Measurements from ENCODE around the gene SLC35C1. TPM values are rescaled to one million over a fixed set of nuclear protein-coding genes. Genes with fewer than 3 reads are reported as not detected.

Gene SLC35C1
- total and polyA plus RNA-seq, 2 of the 8 experiments (the other 6 are each of a cell fraction or from before 2014, with no cell fraction given) = 4.6 to 10.6 TPM

GRCh38 chr11:45756384-45757010 is 48.5 kb upstream of the SLC35C1 start:
- Histone ChIP-seq H4K20me1 (replicated peaks in 1 of 2; ENCODE audit: control insufficient read depth in 1 of 2, insufficient read depth in 2 of 2, low read length in 2 of 2) (no peaks in the 10 kb centered on the region), H2BK20ac (ENCODE audit: low read length) (0 out of 2 replicates have a peak overlapping the region, but pooled peaks have one; percentile 13), H3K4me1 (replicated peaks in 1 of 4; ENCODE audit: control insufficient read depth in 3 of 4, insufficient read depth in 4 of 4, low read length in 3 of 4) (peaks cover 0 to 6% (median under 1%) of the 10 kb centered on the region in 4 experiments; a peak in 5 of 7 replicates), H3K4me2 (ENCODE audit: insufficient read depth in 1 of 2, low read depth in 2 of 2, low read length in 2 of 2) (no peak overlapping the region), H2BK120ac (replicated peaks; ENCODE audit: low read depth, low read length) (no peak overlapping the region), H4K91ac (replicated peaks; ENCODE audit: insufficient read length, low read length) (no peak overlapping the region), H3K18ac (ENCODE audit: extremely low read depth, low read length) (no peak overlapping the region), H3K4me3 (ENCODE audit: extremely low read depth in 1 of 4, insufficient read depth in 2 of 4, low read depth in 3 of 4, low read length in 4 of 4) (no peak overlapping the region), H2BK5ac (ENCODE audit: low read depth, low read length) (no peak overlapping the region), H3K79me1 (ENCODE audit: low read depth, low read length) (no peaks in the 10 kb centered on the region), H3K79me2 (ENCODE audit: control insufficient read depth in 1 of 2, insufficient read depth in 2 of 2, low read length in 2 of 2) (no peaks in the 10 kb centered on the region), H4K5ac (ENCODE audit: insufficient read length, low read depth, low read length) (no peak overlapping the region), H3K23me2 (ENCODE audit: low read depth, low read length) (no peaks in the 10 kb centered on the region), H3K27ac (ENCODE audit: low read depth, low read length) (no peak overlapping the region), H3K56ac (replicated peaks; ENCODE audit: insufficient read length, low read depth, low read length) (no peak overlapping the region), H3K23ac (ENCODE audit: insufficient read length) (no peak overlapping the region), H3K27me3 (replicated peaks in 1 of 4; ENCODE audit: control insufficient read depth in 3 of 4, extremely low read depth in 1 of 4, insufficient read depth in 3 of 4, low read length in 3 of 4) (no peaks in the 10 kb centered on the region; a peak in 1 of 7 replicates), H2AK5ac (ENCODE audit: low read depth, low read length) (no peak overlapping the region), H3K9me3 (ENCODE audit: insufficient read depth in 2 of 2, low read depth in 1 of 2, low read length in 1 of 2) (no peaks in the 10 kb centered on the region), H2BK12ac (ENCODE audit: low read depth, low read length) (peak overlapping the region; percentile 61; the same call in 1 of the 2 replicates), H2AFZ (ENCODE audit: low read length) (no peak overlapping the region), H3K4ac (replicated peaks; ENCODE audit: insufficient read length, low read depth, low read length) (no peak overlapping the region), H4K8ac (ENCODE audit: extremely low read depth, insufficient read depth, low read length) (peak overlapping the region; percentile 28; the same call in 1 of the 2 replicates), H3K9ac (replicated peaks in 1 of 4; ENCODE audit: extremely low read depth in 1 of 4, low read depth in 3 of 4, low read length in 3 of 4) (no peak overlapping the region), H3K14ac (ENCODE audit: insufficient read length) (no peak overlapping the region), H2BK15ac (ENCODE audit: low read length) (peak overlapping the region; percentile 37; the same call in 1 of the 2 replicates), H3K36me3 (ENCODE audit: control insufficient read depth in 2 of 4, insufficient read depth in 4 of 4, low read length in 3 of 4) (no peaks in the 10 kb centered on the region)
- CTCF ChIA-PET (ENCODE audit: partially characterized antibody) = interaction anchor here (0.9 to 7.7 kb wide), 4 partner anchors 15 to 102 kb away, joined by 3 to 85 read pairs (median 7); no protein-coding TSS in a partner anchor
- FAIRE-seq (no peak), DNase-seq (ENCODE audit: low read depth in 1 of 2, low spot score in 2 of 2) (no peak)
- POLR2A ChIA-PET (ENCODE audit: partially characterized antibody) = no interaction called here
- 87% methylated on average over 5 of the region's 13 CpGs; no CpG with 5 or more reads in 1 of the 2 experiments for WGBS, 2 experiments (ENCODE audit: extremely low coverage in 1 of 2, insufficient coverage in 1 of 2, insufficient read length in 1 of 2, insufficient replicate concordance in 2 of 2, low coverage in 1 of 2, low lambda C conversion rate in 2 of 2, missing lambda C conversion rate in 1 of 2)
- no peak for TF ChIP-seq PHF8 (conservative IDR thresholded peaks at IDR 0.05; ENCODE audit: low read depth, low read length)
- TF ChIP-seq GTF2F1 (IDR thresholded peaks at IDR 0.05; ENCODE audit: borderline replicate concordance, low read depth, low read length) = no peak
- no peak for TF ChIP-seq POU5F1 (IDR thresholded peaks at IDR 0.05; ENCODE audit: low read depth, low read length)
- TF ChIP-seq CHD2 (IDR thresholded peaks at IDR 0.05; ENCODE audit: low read length) = no peak
- TF ChIP-seq HDAC6 (IDR thresholded peaks at IDR 0.05; ENCODE audit: low read depth, low read length) = no peak
- no peak for TF ChIP-seq KDM4A (IDR thresholded peaks at IDR 0.05; ENCODE audit: low read depth, low read length, severe bottlenecking)
- TF ChIP-seq CBX8 (IDR thresholded peaks at IDR 0.05; ENCODE audit: borderline replicate concordance, low read depth, low read length) = no peak
- TF ChIP-seq SIRT6 (IDR thresholded peaks at IDR 0.05; ENCODE audit: low read length) = no peak
- no peak for TF ChIP-seq CBX5 (IDR thresholded peaks at IDR 0.05; ENCODE audit: low read depth, low read length)
- TF ChIP-seq TBP (IDR thresholded peaks at IDR 0.05; ENCODE audit: low read depth, low read length) = no peak
- TF ChIP-seq MAFK (IDR thresholded peaks at IDR 0.05; ENCODE audit: low read depth, low read length) = no peak
- TF ChIP-seq GABPA (IDR thresholded peaks at IDR 0.05; ENCODE audit: borderline replicate concordance, insufficient read depth, low read length) = no peak
- no peak for TF ChIP-seq SAP30 (IDR thresholded peaks at IDR 0.05; ENCODE audit: insufficient read depth, insufficient replicate concordance, low read length)
- no peak for TF ChIP-seq SP4 (IDR thresholded peaks at IDR 0.05; ENCODE audit: low read length)

Measured in H1 (cell line).